ENCODE results near the gene TBC1D8. TPM values are rescaled to one million over a fixed set of nuclear protein-coding genes. Genes with fewer than 3 reads are reported as not detected.

TBC1D8 gene
- total and polyA plus RNA-seq, 2 of the 8 experiments (the other 6 are each of a cell fraction or from before 2014, with no cell fraction given), result 20.8 to 21.8 TPM

DNA sequence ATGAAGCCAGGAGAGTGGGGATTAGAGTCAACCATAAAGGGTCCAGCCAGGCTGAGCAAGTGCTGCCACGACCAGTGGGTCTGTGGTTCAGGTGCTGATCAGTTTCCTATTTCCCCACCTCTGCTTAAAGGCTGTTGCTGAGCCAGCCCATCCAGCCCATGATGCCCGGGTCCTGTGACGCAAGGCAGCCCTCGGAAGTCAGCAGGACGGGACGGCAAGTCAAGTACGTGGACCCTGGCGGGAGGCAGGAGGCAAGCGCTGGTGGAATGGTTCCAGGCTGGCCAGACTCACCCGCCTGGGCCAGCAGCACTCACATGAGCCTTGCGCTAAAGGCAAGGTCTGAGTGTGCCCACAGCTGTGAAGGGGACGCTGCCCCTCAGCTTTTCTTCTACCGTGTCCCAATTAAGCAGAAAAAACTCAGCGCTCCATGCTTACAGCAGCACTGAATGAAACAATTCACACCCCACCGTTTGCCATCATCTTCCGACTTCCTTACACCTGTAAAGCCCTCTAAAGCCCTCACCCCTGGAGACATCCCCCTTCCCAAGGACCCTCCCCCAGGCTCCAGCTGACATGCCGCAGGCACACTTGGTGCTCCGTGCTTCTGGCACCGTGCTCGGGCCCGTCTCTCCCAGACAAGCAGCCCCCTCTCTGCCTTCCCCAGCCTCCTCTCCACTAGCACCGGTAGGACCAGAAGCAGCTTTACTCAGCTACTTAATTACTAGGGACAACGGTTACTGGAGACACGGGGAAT is 160.4 kb downstream of the TBC1D8 start (continued):
- TF ChIP-seq, protein P1, sequence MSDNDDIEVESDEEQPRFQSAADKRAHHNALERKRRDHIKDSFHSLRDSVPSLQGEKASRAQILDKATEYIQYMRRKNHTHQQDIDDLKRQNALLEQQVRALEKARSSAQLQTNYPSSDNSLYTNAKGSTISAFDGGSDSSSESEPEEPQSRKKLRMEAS (IDR thresholded peaks at IDR 0.05), result no peak
- TF ChIP-seq EZH2 (IDR thresholded peaks at IDR 0.05; ENCODE audit: low read depth, low read length, severe bottlenecking) (no peak), POU5F1 (IDR thresholded peaks at IDR 0.05; ENCODE audit: low read depth, low read length) (no peak), GABPA (IDR thresholded peaks at IDR 0.05; ENCODE audit: borderline replicate concordance, insufficient read depth, low read length) (no peak), SRF (IDR thresholded peaks at IDR 0.05; ENCODE audit: low read depth, low read length) (no peak)
